ENCODE data around the gene DNAJB8. TPM values are rescaled to one million over a fixed set of nuclear protein-coding genes. Genes with fewer than 3 reads are reported as not detected.

DNAJB8 gene
- total and polyA plus RNA-seq, 2 experiments from 2014 or later: not detected

DNA sequence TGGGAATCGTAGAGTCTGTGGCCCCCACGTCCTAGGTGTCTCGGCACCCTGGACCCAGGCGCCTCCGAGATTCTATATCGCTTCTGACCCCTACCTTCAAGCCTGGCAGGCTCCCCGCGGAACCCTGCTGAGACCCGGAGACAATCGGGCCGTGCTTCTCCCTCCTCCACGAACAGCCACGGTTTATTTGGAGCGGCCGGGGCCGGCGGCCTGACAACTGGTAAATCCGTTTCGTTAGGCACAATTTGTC, 24.9 kb upstream of the DNAJB8 start:
- no peaks in the 10 kb centered on the region for H3K9me3 ChIP-seq (ENCODE audit: low read depth)
- H3K27me3 ChIP-seq: peaks cover 99% of the 10 kb centered on the region
- H3K36me3 ChIP-seq (replicated peaks; ENCODE audit: insufficient read depth, low read depth): no peaks in the 10 kb centered on the region
- no peak overlapping the region for H2AFZ ChIP-seq
- TF ChIP-seq CTCF (IDR thresholded peaks at IDR 0.05; ENCODE audit: poor library complexity) (no peak), EZH2phosphoT487 (IDR thresholded peaks at IDR 0.05; ENCODE audit: low read depth, severe bottlenecking, unreplicated experiment) (no peak), EZH2 (IDR thresholded peaks at IDR 0.05; ENCODE audit: borderline replicate concordance) (no peak)
- WGBS (ENCODE audit: low lambda C conversion rate, missing lambda C conversion rate): 13% methylated on average over 19 of the region's 19 CpGs
- no peaks in the 10 kb centered on the region for H3K79me2 ChIP-seq
- no peaks in the 10 kb centered on the region for H4K20me1 ChIP-seq (ENCODE audit: insufficient read depth, poor library complexity, severe bottlenecking)
- H3K4me1 ChIP-seq (ENCODE audit: insufficient read depth): peaks cover 42% of the 10 kb centered on the region
- no peak for DNase-seq (ENCODE audit: low spot score)
- no peak overlapping the region for H3K4me3 ChIP-seq
- no peaks in the 10 kb centered on the region for H3K9me2 ChIP-seq (replicated peaks; ENCODE audit: insufficient read depth)
- no peak overlapping the region for H3K4me2 ChIP-seq
- H3K27ac ChIP-seq: no peak overlapping the region

DNA sequence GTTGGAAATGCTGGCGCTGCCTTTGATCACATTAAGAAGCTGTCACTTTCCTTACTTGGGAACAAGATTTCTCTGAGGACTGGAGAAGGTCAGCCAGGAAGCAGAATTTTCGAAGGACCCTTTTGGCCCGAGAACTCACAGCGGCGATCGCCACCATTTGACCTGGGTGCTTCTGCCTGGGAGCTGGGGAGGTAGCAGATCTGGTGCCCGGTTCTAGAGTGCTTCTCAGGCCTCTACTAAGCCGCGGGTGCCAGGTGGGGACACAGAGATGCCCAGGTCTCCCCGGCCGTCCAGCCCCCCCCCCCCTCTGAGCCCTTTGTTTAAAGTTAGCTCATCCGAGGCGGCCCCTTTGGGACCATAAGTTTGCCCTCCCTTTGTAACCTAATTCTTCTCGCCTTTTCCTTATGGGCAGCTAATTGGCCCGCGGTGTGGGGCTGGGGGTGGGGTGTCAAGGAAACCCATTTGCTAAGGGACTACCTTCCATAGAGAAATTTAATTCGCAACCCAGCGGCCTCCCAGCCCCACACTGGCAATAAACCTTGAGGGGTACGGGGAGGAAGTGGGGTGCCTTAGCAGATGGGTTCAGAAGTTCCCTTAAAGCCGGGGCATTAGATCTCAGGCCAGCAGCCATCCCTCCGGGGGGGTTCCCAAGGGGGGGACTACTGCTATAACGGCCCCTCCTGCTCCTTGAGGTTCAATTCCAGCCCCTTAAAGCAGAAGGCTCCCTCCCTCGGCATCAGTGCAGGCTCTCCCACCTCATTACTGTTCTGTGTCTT, 24.4 kb upstream of the DNAJB8 start:
- peaks cover 45% of the 10 kb centered on the region for H3K4me1 ChIP-seq (ENCODE audit: insufficient read depth)
- no peak overlapping the region for H3K4me3 ChIP-seq
- no peaks in the 10 kb centered on the region for H3K9me3 ChIP-seq (ENCODE audit: low read depth)
- H3K9me2 ChIP-seq (replicated peaks; ENCODE audit: insufficient read depth): no peaks in the 10 kb centered on the region
- WGBS (ENCODE audit: low lambda C conversion rate, missing lambda C conversion rate): 25% methylated on average over 22 of the region's 23 CpGs
- no peaks in the 10 kb centered on the region for H3K36me3 ChIP-seq (replicated peaks; ENCODE audit: insufficient read depth, low read depth)
- H3K79me2 ChIP-seq: no peaks in the 10 kb centered on the region
- no peak overlapping the region for H3K4me2 ChIP-seq
- DNase-seq (ENCODE audit: low spot score): no peak
- H3K27ac ChIP-seq: no peak overlapping the region
- peak; percentile 21 for TF ChIP-seq EZH2phosphoT487 (IDR thresholded peaks at IDR 0.05; ENCODE audit: low read depth, severe bottlenecking, unreplicated experiment)
- TF ChIP-seq EZH2 (IDR thresholded peaks at IDR 0.05; ENCODE audit: borderline replicate concordance): no peak
- no peaks in the 10 kb centered on the region for H4K20me1 ChIP-seq (ENCODE audit: insufficient read depth, poor library complexity, severe bottlenecking)
- H3K27me3 ChIP-seq: peaks cover 99% of the 10 kb centered on the region
- H2AFZ ChIP-seq: no peak overlapping the region

GRCh38 chr3:128490650-128490914, 23.9 kb upstream of the DNAJB8 start:
- no peak for DNase-seq (ENCODE audit: low spot score)
- peaks cover 45% of the 10 kb centered on the region for H3K4me1 ChIP-seq (ENCODE audit: insufficient read depth)
- no peaks in the 10 kb centered on the region for H3K9me2 ChIP-seq (replicated peaks; ENCODE audit: insufficient read depth)
- peaks cover 99% of the 10 kb centered on the region for H3K27me3 ChIP-seq
- no peak overlapping the region for H3K4me3 ChIP-seq
- H3K27ac ChIP-seq: no peak overlapping the region
- no peaks in the 10 kb centered on the region for H4K20me1 ChIP-seq (ENCODE audit: insufficient read depth, poor library complexity, severe bottlenecking)
- no peak overlapping the region for H2AFZ ChIP-seq
- no peaks in the 10 kb centered on the region for H3K79me2 ChIP-seq
- peak overlapping the region; percentile 95 for H3K4me2 ChIP-seq
- no peak for TF ChIP-seq CTCF (IDR thresholded peaks at IDR 0.05; ENCODE audit: poor library complexity)
- no peak for TF ChIP-seq EZH2 (IDR thresholded peaks at IDR 0.05; ENCODE audit: borderline replicate concordance)
- no peak for TF ChIP-seq EZH2phosphoT487 (IDR thresholded peaks at IDR 0.05; ENCODE audit: low read depth, severe bottlenecking, unreplicated experiment)
- 15% methylated on average over 10 of the region's 10 CpGs for WGBS (ENCODE audit: low lambda C conversion rate, missing lambda C conversion rate)
- no peaks in the 10 kb centered on the region for H3K9me3 ChIP-seq (ENCODE audit: low read depth)
- no peaks in the 10 kb centered on the region for H3K36me3 ChIP-seq (replicated peaks; ENCODE audit: insufficient read depth, low read depth)

DNA sequence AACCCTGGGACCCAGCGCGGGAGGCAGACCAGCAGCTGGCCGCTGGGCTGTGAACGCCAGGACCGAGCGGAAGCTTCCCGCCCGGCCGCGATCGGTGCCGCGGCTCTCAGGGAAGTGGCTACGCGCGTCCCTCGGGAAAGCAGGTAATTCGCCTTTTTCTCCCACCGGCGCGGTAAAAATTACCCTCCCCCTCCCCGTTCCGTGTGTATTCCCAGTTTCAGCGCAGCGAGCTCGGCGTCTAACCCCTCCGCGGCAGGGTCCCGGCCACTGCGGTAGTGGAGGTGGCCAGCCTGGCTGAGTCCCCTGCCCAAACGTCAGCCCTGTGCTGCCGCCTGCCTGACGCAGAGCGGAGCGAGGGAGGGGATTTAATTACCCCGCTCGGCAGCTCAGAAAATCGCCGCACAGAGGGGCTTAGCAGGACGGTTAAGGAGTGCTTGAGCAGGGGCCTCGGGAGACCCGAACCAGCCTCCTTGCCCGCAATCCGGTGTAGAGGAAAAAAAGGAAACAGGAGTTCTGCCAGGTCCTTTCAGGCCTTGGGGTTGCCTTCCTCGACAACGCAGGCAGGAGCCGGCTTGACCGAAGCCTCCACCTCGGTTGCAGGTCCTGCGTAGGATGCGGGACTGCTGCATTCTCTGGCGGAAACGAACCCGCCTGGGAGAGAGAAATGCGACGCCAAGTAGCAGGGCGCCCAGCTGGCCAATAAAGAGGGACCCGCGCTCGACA, 23.4 kb upstream of the DNAJB8 start:
- DNase-seq (ENCODE audit: low spot score): peak; percentile 57
- peaks cover 45% of the 10 kb centered on the region for H3K4me1 ChIP-seq (ENCODE audit: insufficient read depth)
- H3K9me2 ChIP-seq (replicated peaks; ENCODE audit: insufficient read depth): no peaks in the 10 kb centered on the region
- no peaks in the 10 kb centered on the region for H3K36me3 ChIP-seq (replicated peaks; ENCODE audit: insufficient read depth, low read depth)
- H3K79me2 ChIP-seq: no peaks in the 10 kb centered on the region
- H4K20me1 ChIP-seq (ENCODE audit: insufficient read depth, poor library complexity, severe bottlenecking): no peaks in the 10 kb centered on the region
- WGBS (ENCODE audit: low lambda C conversion rate, missing lambda C conversion rate): 2% methylated on average over 61 of the region's 61 CpGs
- peak overlapping the region; percentile 61 for H2AFZ ChIP-seq
- H3K27ac ChIP-seq: no peak overlapping the region
- peaks cover 99% of the 10 kb centered on the region for H3K27me3 ChIP-seq
- TF ChIP-seq EZH2phosphoT487 (IDR thresholded peaks at IDR 0.05; ENCODE audit: low read depth, severe bottlenecking, unreplicated experiment): peak; percentile 74
- peak; percentile 24 for TF ChIP-seq CTCF (IDR thresholded peaks at IDR 0.05; ENCODE audit: poor library complexity)
- peak; percentile 97 for TF ChIP-seq EZH2 (IDR thresholded peaks at IDR 0.05; ENCODE audit: borderline replicate concordance)
- no peaks in the 10 kb centered on the region for H3K9me3 ChIP-seq (ENCODE audit: low read depth)
- peak overlapping the region; percentile 27 for H3K4me3 ChIP-seq
- peak overlapping the region; percentile 95 for H3K4me2 ChIP-seq

Measured in hepatocyte (in vitro differentiated cells).